CD4-positive, CD25-positive, alpha-beta regulatory T cell (primary cell): ENCODE results near the gene LPAR1. TPM values are rescaled to one million over a fixed set of nuclear protein-coding genes. Genes with fewer than 3 reads are reported as not detected.
"Not testable (repeated sequence)": the region's sequence is repeated elsewhere in the genome, so short reads cannot be mapped to it uniquely, and the experiment has no call there.

Experiments
- ATAC-seq, 2 donors: fragments of 150-1000 bp; cut with Tn5 transposase; one replicate each; pipeline ENCODE4 v1.10.0; 2021; ENCODE audit warnings: low read depth in 2 of 2, moderate number of reproducible peaks in 2 of 2, moderate library complexity in 1 of 2
- DNase-seq, 3 donors: peaks; one replicate each; pipeline versions ENCODE4 v3.0.0 to v3.0.0-alpha.2; 2012 to 2022; ENCODE audit warnings: mixed read lengths in 1 of 3
- H3K27ac ChIP-seq: one replicate; pipeline ENCODE4 v1.7.0; 2013; ENCODE audit warnings: mild to moderate bottlenecking, low read length; ENCODE audit not compliant: insufficient read depth, poor library complexity, severe bottlenecking
- H3K27me3 ChIP-seq: one replicate; pipeline ENCODE4 v1.7.0; 2013; ENCODE audit warnings: low read length; ENCODE audit not compliant: control insufficient read depth, insufficient read depth
- H3K36me3 ChIP-seq: one replicate; pipeline ENCODE4 v1.7.0; 2013; ENCODE audit warnings: mild to moderate bottlenecking, low read length, moderate library complexity; ENCODE audit not compliant: control insufficient read depth, insufficient read depth
- H3K4me1 ChIP-seq: 2 replicates; pipeline ENCODE4 v1.7.0; 2013; ENCODE audit warnings: mild to moderate bottlenecking, low read length; ENCODE audit not compliant: insufficient read depth, control insufficient read depth, poor library complexity, severe bottlenecking
- H3K4me3 ChIP-seq: one replicate; pipeline ENCODE4 v1.7.0; 2013; ENCODE audit warnings: low read depth, mild to moderate bottlenecking, low read length, moderate library complexity
- H3K9me3 ChIP-seq, 2 experiments: 1 replicate in 1 of 2; 2 replicates in 1 of 2; pipeline ENCODE4 v1.7.0; 2013; ENCODE audit warnings: low read length in 2 of 2, mild to moderate bottlenecking in 1 of 2, moderate library complexity in 1 of 2; ENCODE audit not compliant: control insufficient read depth in 2 of 2
- H3K27ac Mint-ChIP-seq, 3 donors: one replicate each; pipeline ENCODE4 v1.8.0; 2020 to 2022; ENCODE audit warnings: mild to moderate bottlenecking in 3 of 3, mixed read lengths in 3 of 3, moderate library complexity in 2 of 3
- H3K27me3 Mint-ChIP-seq: one replicate; pipeline ENCODE4 v1.8.0; 2022; ENCODE audit warnings: mild to moderate bottlenecking, mixed read lengths
- H3K36me3 Mint-ChIP-seq: one replicate; pipeline ENCODE4 v1.8.0; 2020; ENCODE audit warnings: mixed read lengths
- H3K4me1 Mint-ChIP-seq, 4 donors: one replicate each; pipeline ENCODE4 v1.8.0; 2020 to 2022; ENCODE audit warnings: mixed read lengths in 4 of 4, mild to moderate bottlenecking in 1 of 4
- H3K4me3 Mint-ChIP-seq, 4 donors: one replicate each; pipeline ENCODE4 v1.8.0; 2020 to 2022; ENCODE audit warnings: mild to moderate bottlenecking in 4 of 4, mixed read lengths in 4 of 4, moderate library complexity in 3 of 4
- H3K9me3 Mint-ChIP-seq, 7 donors: one replicate each; pipeline ENCODE4 v1.8.0; 2020 to 2022; ENCODE audit warnings: mixed read lengths in 7 of 7, mild to moderate bottlenecking in 3 of 7, moderate library complexity in 2 of 7
- polyA plus RNA-seq, 4 donors: library from polyadenylated mRNA; unstranded; fragments of 300-500 nt; fragmentation: Illumina TruSeq; gene quantifications; one replicate each; pipeline ENCODE4 v1.2.3, GENCODE V29; 2021
- total RNA-seq: library from RNA; stranded (reverse); gene quantifications from one replicate; pipeline ENCODE4 v1.2.3, GENCODE V29; 2022

LPAR1 gene
- total and polyA plus RNA-seq, 5 donors from 2014 or later = not detected

DNA sequence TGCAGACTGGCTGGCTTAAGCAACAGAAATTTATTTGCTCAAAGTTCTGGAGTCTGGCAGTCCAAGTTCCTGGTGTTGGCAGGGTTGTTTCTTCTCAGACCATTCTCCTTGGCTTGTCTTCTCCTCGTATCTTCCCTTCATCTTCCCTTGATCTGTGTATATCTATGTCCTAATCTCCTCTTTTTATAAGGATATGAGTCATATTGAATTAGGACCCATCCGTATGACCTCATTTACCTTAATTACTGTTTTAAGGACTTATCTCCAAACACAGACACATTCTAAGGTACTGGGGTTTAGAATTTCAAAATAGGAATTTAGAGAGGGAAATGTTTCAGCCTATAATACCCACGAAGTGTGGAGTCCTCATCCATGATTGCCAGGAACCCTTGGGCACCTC lies 13.1 kb upstream of the LPAR1 start:
- Histone ChIP-seq H3K27me3 (no peaks in the 10 kb centered on the region), H3K36me3 (no peaks in the 10 kb centered on the region), H3K4me3 (no peak overlapping the region), H3K9me3 (no peaks in the 10 kb centered on the region), H3K4me1 (no peaks in the 10 kb centered on the region), H3K27ac (no peak overlapping the region)
- ATAC-seq (no peak), DNase-seq (no peak)
- no peak overlapping the region for H3K4me3 Mint-ChIP-seq
- H3K27me3 Mint-ChIP-seq = no peaks in the 10 kb centered on the region
- H3K4me1 Mint-ChIP-seq = no peaks in the 10 kb centered on the region
- H3K36me3 Mint-ChIP-seq = no peaks in the 10 kb centered on the region
- H3K9me3 Mint-ChIP-seq = peaks cover 0 to 2% (median 0%) of the 10 kb centered on the region in 7 donors
- H3K27ac Mint-ChIP-seq = no peak overlapping the region

- Mint-ChIP-seq H3K4me3 (no peak overlapping the region), H3K9me3 (peaks cover 0 to under 1% (median 0%) of the 10 kb centered on the region in 7 donors), H3K4me1 (no peaks in the 10 kb centered on the region), H3K27ac (no peak overlapping the region), H3K27me3 (no peaks in the 10 kb centered on the region), H3K36me3 (no peaks in the 10 kb centered on the region)
- H3K36me3 ChIP-seq = no peaks in the 10 kb centered on the region
- no peaks in the 10 kb centered on the region for H3K27me3 ChIP-seq
- no peak overlapping the region for H3K4me3 ChIP-seq
- H3K4me1 ChIP-seq = no peaks in the 10 kb centered on the region
- DNase-seq = no peak
- H3K27ac ChIP-seq = no peak overlapping the region
- ATAC-seq = no peak
- H3K9me3 ChIP-seq = no peaks in the 10 kb centered on the region
These were observed 12.5 kb upstream of the LPAR1 start for GRCh38 chr9:111050819-111051218.

DNA sequence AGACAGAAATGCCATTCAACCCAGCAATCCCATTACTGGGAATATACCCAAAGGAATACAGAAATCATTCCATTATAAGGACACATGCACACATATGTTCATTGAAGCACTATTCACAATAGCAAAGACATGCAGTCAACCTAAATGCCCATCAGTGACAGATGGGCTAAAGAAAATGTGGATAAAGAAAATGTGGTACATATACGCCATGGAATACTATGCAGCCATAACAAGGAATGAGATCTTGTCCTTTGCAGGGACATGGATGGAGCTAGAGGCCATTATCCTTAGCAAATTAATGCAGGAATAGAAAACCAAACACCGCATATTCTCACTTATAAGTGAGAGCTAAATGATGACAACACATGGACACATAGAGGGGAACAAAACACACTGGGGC lies 9.0 kb upstream of the LPAR1 start:
- H3K4me1 Mint-ChIP-seq, H3K9me3 Mint-ChIP-seq, H3K27me3 Mint-ChIP-seq, H3K36me3 Mint-ChIP-seq, H3K27ac Mint-ChIP-seq, H3K4me1 ChIP-seq, DNase-seq, ATAC-seq, H3K27me3 ChIP-seq, H3K36me3 ChIP-seq, H3K27ac ChIP-seq, H3K4me3 ChIP-seq, H3K4me3 Mint-ChIP-seq, H3K9me3 ChIP-seq: not testable (repeated sequence)

GRCh38 chr9:111041902-111042301 lies 3.6 kb upstream of the LPAR1 start:
- H3K27me3 ChIP-seq = peaks cover 2% of the 10 kb centered on the region
- H3K27ac ChIP-seq = no peak overlapping the region
- no peaks in the 10 kb centered on the region for H3K36me3 Mint-ChIP-seq
- peaks cover 34% of the 10 kb centered on the region for H3K27me3 Mint-ChIP-seq
- DNase-seq = no peak
- H3K4me3 Mint-ChIP-seq = no peak overlapping the region
- H3K4me3 ChIP-seq = no peak overlapping the region
- H3K9me3 ChIP-seq = no peaks in the 10 kb centered on the region
- H3K36me3 ChIP-seq = no peaks in the 10 kb centered on the region
- no peaks in the 10 kb centered on the region for H3K4me1 ChIP-seq
- no peak overlapping the region for H3K27ac Mint-ChIP-seq
- ATAC-seq = no peak
- H3K4me1 Mint-ChIP-seq = peaks cover 4 to 10% (median 5%) of the 10 kb centered on the region in 4 donors
- peaks cover 0 to 7% (median 0%) of the 10 kb centered on the region in 7 donors for H3K9me3 Mint-ChIP-seq

DNA sequence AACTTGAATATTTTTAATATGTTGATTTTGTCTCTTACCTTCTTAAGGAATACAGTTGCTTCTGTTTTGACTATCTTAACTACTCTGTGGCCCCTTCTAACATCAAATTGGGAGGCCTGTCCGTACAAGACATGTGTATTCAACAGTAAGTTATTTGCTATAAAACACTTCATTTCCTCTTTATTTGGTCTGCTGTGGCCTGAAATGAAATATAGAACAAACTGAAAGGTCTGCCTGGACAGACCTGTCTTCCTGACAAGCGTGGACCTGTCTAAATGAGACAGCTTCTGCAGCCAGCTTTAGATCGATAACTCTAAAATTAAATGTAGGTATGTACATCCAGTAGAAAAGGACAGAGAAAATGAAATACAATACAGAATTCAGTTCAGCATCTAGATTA lies 2.2 kb upstream of the LPAR1 start:
- Histone ChIP-seq H3K36me3 (no peaks in the 10 kb centered on the region), H3K9me3 (no peaks in the 10 kb centered on the region), H3K4me3 (no peak overlapping the region), H3K27me3 (peaks cover 4% of the 10 kb centered on the region), H3K27ac (no peak overlapping the region), H3K4me1 (no peaks in the 10 kb centered on the region)
- Mint-ChIP-seq H3K27ac (no peak overlapping the region), H3K9me3 (peaks cover 0 to 8% (median 0%) of the 10 kb centered on the region in 7 donors), H3K27me3 (peaks cover 40% of the 10 kb centered on the region), H3K4me3 (no peak overlapping the region), H3K36me3 (no peaks in the 10 kb centered on the region), H3K4me1 (peaks cover 4 to 10% (median 5%) of the 10 kb centered on the region in 4 donors)
- DNase-seq = no peak
- no peak for ATAC-seq

- Histone ChIP-seq H3K27me3 (peaks cover 4% of the 10 kb centered on the region), H3K36me3 (no peaks in the 10 kb centered on the region), H3K4me1 (no peaks in the 10 kb centered on the region), H3K9me3 (no peaks in the 10 kb centered on the region), H3K4me3 (no peak overlapping the region), H3K27ac (no peak overlapping the region)
- DNase-seq (no peak), ATAC-seq (no peak)
- peaks cover 4 to 10% (median 5%) of the 10 kb centered on the region in 4 donors for H3K4me1 Mint-ChIP-seq
- peak overlapping the region in 1 of 3 donors; percentile 33 for H3K27ac Mint-ChIP-seq
- no peak overlapping the region for H3K4me3 Mint-ChIP-seq
- peaks cover 0 to 8% (median 0%) of the 10 kb centered on the region in 7 donors for H3K9me3 Mint-ChIP-seq
- H3K27me3 Mint-ChIP-seq = peaks cover 40% of the 10 kb centered on the region
- no peaks in the 10 kb centered on the region for H3K36me3 Mint-ChIP-seq
These were observed 1.1 kb upstream of the LPAR1 start for GRCh38 chr9:111039231-111039906.

- ATAC-seq (no peak), DNase-seq (no peak)
- no peak overlapping the region for H3K4me3 Mint-ChIP-seq
- Histone ChIP-seq H3K4me1 (no peaks in the 10 kb centered on the region), H3K27ac (no peak overlapping the region), H3K36me3 (no peaks in the 10 kb centered on the region), H3K27me3 (peaks cover 4% of the 10 kb centered on the region), H3K4me3 (no peak overlapping the region), H3K9me3 (no peaks in the 10 kb centered on the region)
- peaks cover 0 to 8% (median 0%) of the 10 kb centered on the region in 7 donors for H3K9me3 Mint-ChIP-seq
- no peak overlapping the region for H3K27ac Mint-ChIP-seq
- peaks cover 4 to 10% (median 5%) of the 10 kb centered on the region in 4 donors for H3K4me1 Mint-ChIP-seq
- no peaks in the 10 kb centered on the region for H3K36me3 Mint-ChIP-seq
- peaks cover 40% of the 10 kb centered on the region for H3K27me3 Mint-ChIP-seq
These were observed 451 bp downstream of the LPAR1 start for GRCh38 chr9:111037708-111038330.

- H3K4me3 ChIP-seq = no peak overlapping the region
- Mint-ChIP-seq H3K4me3 (peak overlapping the region in 1 of 4 donors; percentile 22), H3K27me3 (peaks cover 37% of the 10 kb centered on the region), H3K9me3 (peaks cover 0 to 8% (median 0%) of the 10 kb centered on the region in 7 donors), H3K27ac (no peak overlapping the region), H3K36me3 (no peaks in the 10 kb centered on the region), H3K4me1 (peaks cover 4 to 10% (median 5%) of the 10 kb centered on the region in 4 donors)
- peaks cover 4% of the 10 kb centered on the region for H3K27me3 ChIP-seq
- H3K9me3 ChIP-seq = no peaks in the 10 kb centered on the region
- DNase-seq (no peak), ATAC-seq (no peak)
- no peak overlapping the region for H3K27ac ChIP-seq
- no peaks in the 10 kb centered on the region for H3K4me1 ChIP-seq
- H3K36me3 ChIP-seq = no peaks in the 10 kb centered on the region
These were observed 938 bp downstream of the LPAR1 start for GRCh38 chr9:111037356-111037707.
